Neural progenitor cell (in vitro differentiated cells): ENCODE measurements around the gene VEPH1.

Experiments used
- EZH2 ChIP-seq: fragments of 200-600 bp; sonication (generic); IDR thresholded peaks from 2 replicates; pipeline ENCODE4 v1.6.1; 2017; ENCODE audit warnings: antibody characterized with exemption, mild to moderate bottlenecking, moderate library complexity
- EZH2phosphoT487 ChIP-seq: fragments of 200-600 bp; sonication (generic); IDR thresholded peaks from 2 replicates; pipeline ENCODE4 v1.6.1; 2017; ENCODE audit warnings: antibody characterized with exemption
- TF ChIP-seq, protein P1 (sequence below): fragments of 200-600 bp; sonication (generic); IDR thresholded peaks from 2 replicates; pipeline ENCODE4 v1.5.1; 2017; ENCODE audit warnings: antibody characterized with exemption, mild to moderate bottlenecking

DNA sequence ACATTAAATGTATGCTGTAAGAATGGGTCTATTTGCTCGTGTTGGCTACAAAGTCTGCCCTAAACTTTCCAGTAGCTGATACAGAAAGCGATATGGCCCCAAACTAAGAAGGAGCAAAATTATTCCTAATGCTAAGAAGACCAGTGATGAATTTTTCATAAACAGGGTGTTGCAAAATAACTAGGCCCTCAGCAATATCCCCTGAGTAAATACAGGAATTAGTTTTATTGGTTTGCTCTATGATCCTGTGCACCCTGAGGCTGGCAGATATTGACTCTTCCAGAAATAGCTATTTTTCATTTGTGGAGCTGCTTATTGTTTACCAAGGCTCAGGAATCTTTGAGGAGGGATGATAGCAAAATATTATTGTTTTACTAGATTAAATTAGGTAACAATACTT, 282.3 kb downstream of the VEPH1 start:
- TF ChIP-seq, protein P1, sequence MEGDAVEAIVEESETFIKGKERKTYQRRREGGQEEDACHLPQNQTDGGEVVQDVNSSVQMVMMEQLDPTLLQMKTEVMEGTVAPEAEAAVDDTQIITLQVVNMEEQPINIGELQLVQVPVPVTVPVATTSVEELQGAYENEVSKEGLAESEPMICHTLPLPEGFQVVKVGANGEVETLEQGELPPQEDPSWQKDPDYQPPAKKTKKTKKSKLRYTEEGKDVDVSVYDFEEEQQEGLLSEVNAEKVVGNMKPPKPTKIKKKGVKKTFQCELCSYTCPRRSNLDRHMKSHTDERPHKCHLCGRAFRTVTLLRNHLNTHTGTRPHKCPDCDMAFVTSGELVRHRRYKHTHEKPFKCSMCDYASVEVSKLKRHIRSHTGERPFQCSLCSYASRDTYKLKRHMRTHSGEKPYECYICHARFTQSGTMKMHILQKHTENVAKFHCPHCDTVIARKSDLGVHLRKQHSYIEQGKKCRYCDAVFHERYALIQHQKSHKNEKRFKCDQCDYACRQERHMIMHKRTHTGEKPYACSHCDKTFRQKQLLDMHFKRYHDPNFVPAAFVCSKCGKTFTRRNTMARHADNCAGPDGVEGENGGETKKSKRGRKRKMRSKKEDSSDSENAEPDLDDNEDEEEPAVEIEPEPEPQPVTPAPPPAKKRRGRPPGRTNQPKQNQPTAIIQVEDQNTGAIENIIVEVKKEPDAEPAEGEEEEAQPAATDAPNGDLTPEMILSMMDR: no peak
- TF ChIP-seq EZH2: no peak
- no peak for TF ChIP-seq EZH2phosphoT487
